ENCODE data around the gene UBASH3B.

- TF ChIP-seq CTCF (IDR thresholded peaks at IDR 0.05; ENCODE audit: insufficient read depth, low read length) (peak; percentile 79), POLR2AphosphoS5 (IDR thresholded peaks at IDR 0.05; ENCODE audit: low read depth) (no peak)
Observed at GRCh38 chr11:122863704-122864326, 208.3 kb downstream of the UBASH3B start.

Measured in HL-60 (cell line).